ENCODE results near the gene TRABD2B. TPM values are rescaled to one million over a fixed set of nuclear protein-coding genes. Genes with fewer than 3 reads are reported as not detected.

The TRABD2B gene
- total RNA-seq, 4 donors from 2014 or later: 0.83 to 2.6 (median 1.9) TPM

DNA sequence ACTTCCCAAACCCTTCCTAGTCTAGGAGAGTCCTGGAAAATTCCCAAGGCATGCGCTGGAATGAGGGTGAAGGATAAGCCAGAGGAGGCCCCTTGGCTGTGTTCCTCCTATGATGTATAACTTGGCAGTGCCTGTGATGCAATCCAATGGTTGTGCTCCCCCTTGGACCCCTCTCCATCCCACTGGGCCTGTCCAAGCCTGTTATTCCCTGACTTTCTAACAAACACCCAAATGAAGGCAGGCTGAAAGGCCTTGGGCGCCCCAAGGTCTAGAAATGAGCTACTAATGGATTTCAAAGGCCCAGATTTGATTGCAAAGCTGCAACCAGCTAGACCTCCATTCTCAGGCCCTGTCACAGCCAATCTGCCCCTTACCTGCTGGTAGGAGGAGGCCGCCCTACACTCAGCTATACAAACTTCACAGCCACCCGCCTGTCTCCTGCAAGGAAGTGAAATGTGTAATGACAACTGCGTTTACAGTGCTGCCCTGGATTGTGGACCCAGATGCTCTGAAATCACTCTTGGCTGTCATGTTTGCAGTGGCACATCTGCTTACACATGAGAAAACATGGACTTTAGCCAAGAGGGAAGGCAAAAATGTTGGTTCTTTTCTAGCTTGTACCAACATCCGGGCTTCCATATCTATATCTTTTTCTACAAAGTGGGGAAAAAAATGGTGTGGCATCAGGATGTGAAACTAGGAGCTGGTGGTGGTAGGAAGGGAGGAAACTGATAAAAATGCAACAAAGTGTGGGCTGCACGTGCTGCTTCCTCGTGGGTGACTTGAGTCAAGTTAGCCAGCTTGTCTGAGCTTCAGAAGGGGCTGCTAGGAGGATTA, 130.4 kb downstream of the TRABD2B start:
- H3K27ac ChIP-seq: no peak overlapping the region
- H3K9me3 ChIP-seq: no peaks in the 10 kb centered on the region
- no peaks in the 10 kb centered on the region for H3K36me3 ChIP-seq
- WGBS: 78% methylated on average over 8 of the region's 8 CpGs
- DNase-seq (ENCODE audit: low spot score in 2 of 2): no peak
- H3K4me1 ChIP-seq: no peaks in the 10 kb centered on the region
- H3K27me3 ChIP-seq: no peaks in the 10 kb centered on the region
- no peak for TF ChIP-seq POLR2AphosphoS5 (IDR thresholded peaks at IDR 0.05)
- no peak for TF ChIP-seq EP300 (IDR thresholded peaks at IDR 0.05)
- TF ChIP-seq, protein P1, sequence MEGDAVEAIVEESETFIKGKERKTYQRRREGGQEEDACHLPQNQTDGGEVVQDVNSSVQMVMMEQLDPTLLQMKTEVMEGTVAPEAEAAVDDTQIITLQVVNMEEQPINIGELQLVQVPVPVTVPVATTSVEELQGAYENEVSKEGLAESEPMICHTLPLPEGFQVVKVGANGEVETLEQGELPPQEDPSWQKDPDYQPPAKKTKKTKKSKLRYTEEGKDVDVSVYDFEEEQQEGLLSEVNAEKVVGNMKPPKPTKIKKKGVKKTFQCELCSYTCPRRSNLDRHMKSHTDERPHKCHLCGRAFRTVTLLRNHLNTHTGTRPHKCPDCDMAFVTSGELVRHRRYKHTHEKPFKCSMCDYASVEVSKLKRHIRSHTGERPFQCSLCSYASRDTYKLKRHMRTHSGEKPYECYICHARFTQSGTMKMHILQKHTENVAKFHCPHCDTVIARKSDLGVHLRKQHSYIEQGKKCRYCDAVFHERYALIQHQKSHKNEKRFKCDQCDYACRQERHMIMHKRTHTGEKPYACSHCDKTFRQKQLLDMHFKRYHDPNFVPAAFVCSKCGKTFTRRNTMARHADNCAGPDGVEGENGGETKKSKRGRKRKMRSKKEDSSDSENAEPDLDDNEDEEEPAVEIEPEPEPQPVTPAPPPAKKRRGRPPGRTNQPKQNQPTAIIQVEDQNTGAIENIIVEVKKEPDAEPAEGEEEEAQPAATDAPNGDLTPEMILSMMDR (IDR thresholded peaks at IDR 0.05): no peak
- TF ChIP-seq POLR2A (IDR thresholded peaks at IDR 0.05): no peak
- no peak overlapping the region for H3K4me3 ChIP-seq

- Histone ChIP-seq H3K36me3 (no peaks in the 10 kb centered on the region), H3K27me3 (no peaks in the 10 kb centered on the region), H3K4me1 (no peaks in the 10 kb centered on the region), H3K4me3 (no peak overlapping the region), H3K9me3 (no peaks in the 10 kb centered on the region), H3K27ac (no peak overlapping the region)
- TF ChIP-seq EP300 (IDR thresholded peaks at IDR 0.05): no peak
- TF ChIP-seq POLR2AphosphoS5 (IDR thresholded peaks at IDR 0.05): no peak
- TF ChIP-seq POLR2A (IDR thresholded peaks at IDR 0.05): no peak
- WGBS: 91% methylated on average over 6 of the region's 6 CpGs
- no peak for DNase-seq (ENCODE audit: low spot score in 2 of 2)
Measured at GRCh38 chr1:47865881-47866535, 131.2 kb downstream of the TRABD2B start.

GRCh38 chr1:47859092-47859743, 138.0 kb downstream of the TRABD2B start:
- DNase-seq (ENCODE audit: low spot score in 2 of 2): peak in 1 of 2 donors; percentile 31
- Histone ChIP-seq H3K4me1 (no peaks in the 10 kb centered on the region), H3K27me3 (no peaks in the 10 kb centered on the region), H3K36me3 (no peaks in the 10 kb centered on the region), H3K27ac (no peak overlapping the region), H3K9me3 (no peaks in the 10 kb centered on the region), H3K4me3 (no peak overlapping the region)
- TF ChIP-seq POLR2A (IDR thresholded peaks at IDR 0.05) (no peak), EP300 (IDR thresholded peaks at IDR 0.05) (no peak), POLR2AphosphoS5 (IDR thresholded peaks at IDR 0.05) (no peak)
- TF ChIP-seq, protein P1 (IDR thresholded peaks at IDR 0.05): no peak
- WGBS: 34% methylated on average over 3 of the region's 3 CpGs

- no peak overlapping the region for H3K4me3 ChIP-seq
- H3K9me3 ChIP-seq: no peaks in the 10 kb centered on the region
- no peaks in the 10 kb centered on the region for H3K36me3 ChIP-seq
- 75% methylated on average over 4 of the region's 4 CpGs for WGBS
- no peaks in the 10 kb centered on the region for H3K4me1 ChIP-seq
- H3K27me3 ChIP-seq: no peaks in the 10 kb centered on the region
- DNase-seq (ENCODE audit: low spot score in 2 of 2): no peak
- H3K27ac ChIP-seq: no peak overlapping the region
- TF ChIP-seq, protein P1 (IDR thresholded peaks at IDR 0.05): no peak
- no peak for TF ChIP-seq POLR2AphosphoS5 (IDR thresholded peaks at IDR 0.05)
- TF ChIP-seq EP300 (IDR thresholded peaks at IDR 0.05): no peak
- TF ChIP-seq POLR2A (IDR thresholded peaks at IDR 0.05): no peak
Measured at GRCh38 chr1:47856996-47857395, 140.2 kb downstream of the TRABD2B start.

- H3K9me3 ChIP-seq: no peaks in the 10 kb centered on the region
- H3K36me3 ChIP-seq: no peaks in the 10 kb centered on the region
- no peak overlapping the region for H3K4me3 ChIP-seq
- no peak for DNase-seq (ENCODE audit: low spot score in 2 of 2)
- no peak for TF ChIP-seq EP300 (IDR thresholded peaks at IDR 0.05)
- TF ChIP-seq POLR2AphosphoS5 (IDR thresholded peaks at IDR 0.05): no peak
- TF ChIP-seq, protein P1 (IDR thresholded peaks at IDR 0.05): no peak
- no peak for TF ChIP-seq POLR2A (IDR thresholded peaks at IDR 0.05)
- H3K27ac ChIP-seq: no peak overlapping the region
- WGBS: 74% methylated on average over 4 of the region's 4 CpGs
- no peaks in the 10 kb centered on the region for H3K4me1 ChIP-seq
- H3K27me3 ChIP-seq: no peaks in the 10 kb centered on the region
Measured at GRCh38 chr1:47855230-47855629, 142.0 kb downstream of the TRABD2B start.
